Measurements from ENCODE around the gene IL11.

Gene IL11

DNA sequence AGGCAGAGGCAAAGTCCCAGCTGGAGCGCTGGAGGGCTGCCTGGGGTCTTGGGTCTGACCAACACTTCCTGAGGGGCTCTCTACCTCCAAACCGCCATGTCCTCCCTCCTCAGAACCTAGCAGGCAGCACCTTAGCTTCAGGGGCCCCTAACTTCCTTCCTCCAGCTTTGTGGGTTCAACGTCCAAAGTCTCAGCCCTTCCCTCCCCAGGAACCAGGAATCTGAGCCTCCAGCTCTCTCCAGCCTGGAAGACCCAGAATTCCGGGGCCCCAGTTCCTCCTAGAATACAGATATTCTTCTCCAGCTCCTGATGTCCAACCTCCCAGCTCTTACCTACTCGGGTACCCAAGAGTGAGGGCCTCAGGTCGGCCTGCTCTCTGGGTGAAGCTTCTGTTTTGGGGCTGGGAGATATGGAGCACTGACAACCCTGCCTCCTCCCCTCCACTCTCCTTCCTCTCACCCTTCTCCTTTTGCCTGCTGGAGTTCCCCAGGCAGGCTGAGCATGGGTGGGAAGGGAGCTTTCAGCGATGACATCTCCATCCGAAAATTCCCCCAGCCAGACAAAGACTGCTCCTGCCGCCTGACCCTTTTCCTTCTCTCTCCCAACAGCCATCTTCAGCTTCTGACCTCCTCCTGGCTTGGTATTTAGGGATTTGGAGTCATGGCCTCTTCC lies 48.7 kb downstream of the IL11 start:
- no peak for DNase-seq

DNA sequence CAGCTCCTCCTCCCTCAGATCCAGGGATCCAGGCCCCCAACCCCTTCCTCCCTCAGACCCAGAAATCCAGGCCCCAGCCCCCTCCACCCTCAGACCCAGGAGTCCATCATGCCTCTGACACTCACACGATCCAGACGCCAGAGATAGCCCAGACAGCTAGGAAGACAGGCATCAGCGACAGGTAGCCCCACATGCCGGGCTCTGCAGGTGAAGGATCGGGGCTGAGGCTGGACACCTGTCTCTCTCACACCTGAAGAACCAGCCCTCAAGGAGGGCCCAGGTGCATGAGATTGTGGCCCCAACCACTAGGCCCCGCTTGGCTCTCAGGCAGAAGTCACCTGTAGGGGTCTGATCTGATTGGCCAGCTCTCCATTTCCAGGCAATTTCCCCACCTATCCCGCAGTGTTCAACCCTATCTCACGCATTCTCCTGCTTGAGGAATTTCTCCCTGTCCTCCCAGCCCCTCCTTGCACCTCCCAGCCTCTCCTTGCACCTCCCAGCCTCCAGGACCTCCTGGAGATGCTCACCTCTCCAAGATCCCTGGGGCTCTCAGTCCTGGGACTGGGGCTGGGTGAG lies 49.3 kb downstream of the IL11 start:
- no peak for DNase-seq

DNA sequence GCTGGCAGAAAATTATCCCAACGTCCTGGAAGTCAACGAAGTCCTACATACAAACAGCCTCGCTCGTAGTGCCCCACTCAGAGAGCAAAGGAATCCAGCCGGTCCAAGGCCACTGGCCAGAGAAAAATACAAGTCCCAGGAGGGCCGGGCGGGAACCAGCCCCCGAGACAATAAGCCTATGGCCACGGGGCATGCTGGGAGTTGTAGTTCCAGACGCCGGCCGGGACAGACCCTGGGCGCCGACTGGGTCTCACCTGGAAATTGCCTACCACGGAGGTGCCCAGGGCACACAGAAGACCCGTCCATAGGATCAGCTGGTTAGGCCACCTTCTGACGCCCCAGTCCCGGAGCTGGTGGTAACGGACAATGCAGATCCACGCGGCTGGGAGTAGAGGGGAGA lies 50.5 kb downstream of the IL11 start:
- DNase-seq: no peak

DNA sequence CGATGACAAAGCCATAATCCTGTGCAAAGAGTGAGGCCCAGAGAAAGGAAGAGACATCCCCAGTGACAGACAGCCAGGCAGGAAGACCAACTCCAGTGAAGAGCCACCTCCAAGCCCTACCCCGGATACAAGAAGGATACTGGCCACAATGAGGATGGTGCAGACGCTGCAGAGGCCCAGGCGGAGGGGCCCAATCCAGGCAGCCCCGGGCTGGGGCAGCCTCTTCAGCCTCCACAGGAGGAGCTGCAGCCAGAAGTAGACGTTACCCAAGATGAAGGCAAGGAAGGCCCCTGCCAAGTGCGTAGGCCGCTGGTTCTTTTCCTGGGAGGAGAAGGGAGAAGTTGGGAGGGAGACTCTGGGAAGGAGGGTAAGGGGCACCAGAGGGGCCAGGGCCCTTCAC lies 53.6 kb downstream of the IL11 start:
- no peak for DNase-seq

DNA sequence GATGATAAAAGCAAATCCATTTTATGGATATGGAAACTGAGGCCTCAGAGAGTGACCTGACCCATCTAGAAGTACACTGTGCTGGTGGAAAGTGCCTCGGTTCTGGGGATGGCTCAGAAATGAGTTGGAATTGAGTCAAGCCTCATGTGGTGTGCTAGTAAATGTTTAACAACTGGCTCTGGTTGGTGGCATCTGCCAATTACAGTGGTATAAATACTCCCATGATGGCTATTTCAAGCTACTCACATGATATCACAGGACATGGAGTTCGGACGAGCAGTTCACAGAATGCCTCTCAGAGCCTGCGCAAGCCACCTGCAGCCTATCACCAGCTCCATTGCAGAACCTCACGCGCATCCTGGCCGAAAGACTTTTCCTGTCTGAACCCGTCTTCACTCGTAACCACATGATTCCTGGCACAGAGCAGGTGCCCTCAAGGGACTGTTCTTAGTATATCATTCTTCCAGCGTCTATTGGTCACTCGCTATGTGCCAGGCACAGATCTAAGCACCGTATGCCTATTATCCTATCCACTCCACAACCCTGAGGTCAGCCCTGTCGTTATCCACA lies 54.2 kb downstream of the IL11 start:
- no peak for DNase-seq

DNA sequence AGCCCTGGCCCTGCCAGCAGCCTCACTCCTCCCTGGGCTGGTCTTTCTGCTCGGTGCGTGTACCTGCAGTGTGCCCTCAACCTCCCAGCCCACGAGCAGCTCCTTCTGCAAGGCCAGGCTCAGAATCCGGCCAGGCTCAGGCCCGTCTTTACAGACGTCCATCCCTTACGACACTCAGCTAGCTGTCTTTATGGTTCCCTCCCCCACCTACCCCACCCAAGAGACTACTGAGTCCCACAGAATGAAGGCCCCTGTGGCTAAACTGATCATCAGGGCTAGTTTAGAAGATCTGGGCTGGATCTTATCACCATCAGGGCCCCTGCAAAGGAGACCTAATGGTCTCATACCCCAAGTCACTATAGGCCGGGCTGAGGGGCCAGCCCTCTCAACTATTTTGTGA lies 55.9 kb downstream of the IL11 start:
- DNase-seq: no peak

All from NCI-H2029 treated with DMSO at 0.1 percent for 48 hours (cell line).